MM.1S (cell line): ENCODE results near the gene KCND3.

Source experiments
- DNase-seq: peaks from one replicate; pipeline ENCODE4 v3.0.0-alpha.2; 2015
- H2AFZ ChIP-seq: fragments of 300-600 bp; sonication (generic); 2 replicates; pipeline ENCODE4 v1.6.0; 2016; ENCODE audit warnings: antibody characterized with exemption, low read length
- H3F3A ChIP-seq: fragments of 300-600 bp; sonication (generic); 2 replicates; pipeline ENCODE4 v1.6.1; 2016; ENCODE audit warnings: mild to moderate bottlenecking, antibody characterized with exemption, low read length, moderate library complexity, mixed read lengths; ENCODE audit not compliant: insufficient read depth
- H3K27ac ChIP-seq: fragments of 300-600 bp; sonication (generic); 2 replicates; pipeline ENCODE4 v1.5.1; 2016; ENCODE audit warnings: mild to moderate bottlenecking, low read length
- H3K27me3 ChIP-seq: fragments of 300-600 bp; sonication (generic); replicated peaks from 2 replicates; pipeline ENCODE4 v1.6.0; 2016; ENCODE audit warnings: low read length; ENCODE audit not compliant: insufficient read depth
- H3K36me3 ChIP-seq: fragments of 300-600 bp; sonication (generic); replicated peaks from 2 replicates; pipeline ENCODE4 v1.6.1; 2016; ENCODE audit warnings: mild to moderate bottlenecking, low read length, mixed read lengths; ENCODE audit not compliant: insufficient read depth
- H3K4me1 ChIP-seq: fragments of 300-600 bp; sonication (generic); 2 replicates; pipeline ENCODE4 v1.6.1; 2016; ENCODE audit warnings: low read length, mixed read lengths
- H3K4me2 ChIP-seq: fragments of 300-600 bp; sonication (generic); 2 replicates; pipeline ENCODE4 v1.6.0; 2016; ENCODE audit warnings: low read depth, low read length
- H3K4me3 ChIP-seq: fragments of 300-600 bp; sonication (generic); 2 replicates; pipeline ENCODE4 v1.5.1; 2016; ENCODE audit warnings: low read length, mixed read lengths
- H3K79me2 ChIP-seq: fragments of 300-600 bp; sonication (generic); 2 replicates; pipeline ENCODE4 v1.6.1; 2016; ENCODE audit warnings: mixed run types, low read length, mixed read lengths
- H3K9ac ChIP-seq: fragments of 300-600 bp; sonication (generic); 2 replicates; pipeline ENCODE4 v1.6.1; 2016; ENCODE audit warnings: low read length, mixed read lengths
- H3K9me2 ChIP-seq: fragments of 300-600 bp; sonication (generic); replicated peaks from 2 replicates; pipeline ENCODE4 v1.6.1; 2016; ENCODE audit warnings: mild to moderate bottlenecking, low read length, mixed read lengths; ENCODE audit not compliant: insufficient read depth
- H3K9me3 ChIP-seq: fragments of 300-600 bp; sonication (generic); replicated peaks from 2 replicates; pipeline ENCODE4 v1.6.1; 2016; ENCODE audit warnings: mild to moderate bottlenecking, low read length, mixed read lengths; ENCODE audit not compliant: insufficient read depth
- H4K20me1 ChIP-seq: fragments of 300-600 bp; sonication (generic); 2 replicates; pipeline ENCODE4 v1.6.1; 2016; ENCODE audit warnings: mild to moderate bottlenecking, low read length, moderate library complexity, mixed read lengths; ENCODE audit not compliant: insufficient read depth
- EZH2 ChIP-seq: fragments of 300-600 bp; sonication (generic); optimal IDR thresholded peaks from 2 replicates; pipeline ENCODE3; 2017; ENCODE audit warnings: low read depth, mild to moderate bottlenecking, antibody characterized with exemption, low read length, mixed read lengths
- EZH2phosphoT487 ChIP-seq: fragments of 300-600 bp; sonication (generic); IDR thresholded peaks from 2 replicates; pipeline ENCODE4 v1.6.1; 2018; ENCODE audit warnings: antibody characterized with exemption, low read length
- TF ChIP-seq, protein P1 (sequence below): fragments of 300-600 bp; sonication (generic); IDR thresholded peaks from 2 replicates; pipeline ENCODE4 v1.5.1; 2016; ENCODE audit warnings: antibody characterized with exemption, low read length, mixed read lengths

The KCND3 gene

DNA sequence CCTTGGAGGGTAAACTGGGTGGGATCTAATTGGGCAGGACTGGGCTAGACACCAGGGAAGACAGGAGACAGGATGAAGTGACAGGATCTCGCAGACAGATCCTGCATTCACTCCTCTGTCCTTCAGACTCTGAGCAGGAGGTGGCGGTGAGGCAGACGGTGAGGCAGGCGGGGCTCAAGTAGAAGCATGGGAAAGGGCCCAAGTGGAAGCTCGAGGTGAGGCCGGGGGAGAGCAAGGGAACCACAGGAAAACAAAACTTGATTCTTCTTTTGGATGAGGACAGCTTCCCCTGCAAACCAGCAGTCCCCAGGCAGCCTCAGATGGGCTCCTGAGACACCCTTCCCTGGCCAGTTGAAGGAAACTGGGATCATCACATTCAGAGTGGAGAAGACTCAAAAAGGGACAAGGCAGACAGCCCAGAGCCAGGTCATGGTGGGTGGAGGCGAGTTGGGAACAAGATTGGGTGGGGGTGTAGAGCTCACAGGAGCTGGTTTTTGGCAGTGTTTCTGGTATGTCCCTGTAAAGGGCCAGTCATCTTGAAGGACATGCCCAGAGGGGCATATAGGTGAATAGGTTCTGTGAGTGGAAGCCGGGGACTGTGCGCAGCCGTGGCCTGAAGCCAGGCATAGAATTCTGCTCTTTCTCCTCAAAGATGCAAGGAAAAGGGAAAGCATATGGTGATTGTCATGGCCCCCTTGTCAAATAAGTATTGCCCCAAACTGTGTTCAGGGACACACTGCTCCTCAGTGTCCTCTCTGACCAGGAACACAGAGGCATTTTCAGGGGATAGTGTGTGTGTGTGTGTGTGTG lies 268.3 kb downstream of the KCND3 start:
- no peak overlapping the region for H3K4me3 ChIP-seq
- H3K79me2 ChIP-seq, result no peaks in the 10 kb centered on the region
- peaks cover 7% of the 10 kb centered on the region for H3K4me1 ChIP-seq
- no peaks in the 10 kb centered on the region for H4K20me1 ChIP-seq
- no peak overlapping the region for H3K4me2 ChIP-seq
- no peaks in the 10 kb centered on the region for H3K9me3 ChIP-seq
- H3K27ac ChIP-seq, result no peak overlapping the region
- H3K9me2 ChIP-seq, result no peaks in the 10 kb centered on the region
- TF ChIP-seq, protein P1, sequence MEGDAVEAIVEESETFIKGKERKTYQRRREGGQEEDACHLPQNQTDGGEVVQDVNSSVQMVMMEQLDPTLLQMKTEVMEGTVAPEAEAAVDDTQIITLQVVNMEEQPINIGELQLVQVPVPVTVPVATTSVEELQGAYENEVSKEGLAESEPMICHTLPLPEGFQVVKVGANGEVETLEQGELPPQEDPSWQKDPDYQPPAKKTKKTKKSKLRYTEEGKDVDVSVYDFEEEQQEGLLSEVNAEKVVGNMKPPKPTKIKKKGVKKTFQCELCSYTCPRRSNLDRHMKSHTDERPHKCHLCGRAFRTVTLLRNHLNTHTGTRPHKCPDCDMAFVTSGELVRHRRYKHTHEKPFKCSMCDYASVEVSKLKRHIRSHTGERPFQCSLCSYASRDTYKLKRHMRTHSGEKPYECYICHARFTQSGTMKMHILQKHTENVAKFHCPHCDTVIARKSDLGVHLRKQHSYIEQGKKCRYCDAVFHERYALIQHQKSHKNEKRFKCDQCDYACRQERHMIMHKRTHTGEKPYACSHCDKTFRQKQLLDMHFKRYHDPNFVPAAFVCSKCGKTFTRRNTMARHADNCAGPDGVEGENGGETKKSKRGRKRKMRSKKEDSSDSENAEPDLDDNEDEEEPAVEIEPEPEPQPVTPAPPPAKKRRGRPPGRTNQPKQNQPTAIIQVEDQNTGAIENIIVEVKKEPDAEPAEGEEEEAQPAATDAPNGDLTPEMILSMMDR, result no peak
- no peak for TF ChIP-seq EZH2
- no peak for TF ChIP-seq EZH2phosphoT487
- no peak for DNase-seq
- H3K9ac ChIP-seq, result no peak overlapping the region
- no peak overlapping the region for H2AFZ ChIP-seq
- H3F3A ChIP-seq, result peaks cover 4% of the 10 kb centered on the region; the same call in 1 of the 2 replicates
- H3K27me3 ChIP-seq, result no peaks in the 10 kb centered on the region
- H3K36me3 ChIP-seq, result no peaks in the 10 kb centered on the region
